ENCODE measurements around the gene OR2T10.
"Not testable (repeated sequence)": the region's sequence is repeated elsewhere in the genome, so short reads cannot be mapped to it uniquely, and the experiment has no call there.

GRCh38 chr1:248634991-248635390, 37.5 kb upstream of the OR2T10 start, which contains the start of gene OR2T11:
- TF ChIP-seq, protein P1, sequence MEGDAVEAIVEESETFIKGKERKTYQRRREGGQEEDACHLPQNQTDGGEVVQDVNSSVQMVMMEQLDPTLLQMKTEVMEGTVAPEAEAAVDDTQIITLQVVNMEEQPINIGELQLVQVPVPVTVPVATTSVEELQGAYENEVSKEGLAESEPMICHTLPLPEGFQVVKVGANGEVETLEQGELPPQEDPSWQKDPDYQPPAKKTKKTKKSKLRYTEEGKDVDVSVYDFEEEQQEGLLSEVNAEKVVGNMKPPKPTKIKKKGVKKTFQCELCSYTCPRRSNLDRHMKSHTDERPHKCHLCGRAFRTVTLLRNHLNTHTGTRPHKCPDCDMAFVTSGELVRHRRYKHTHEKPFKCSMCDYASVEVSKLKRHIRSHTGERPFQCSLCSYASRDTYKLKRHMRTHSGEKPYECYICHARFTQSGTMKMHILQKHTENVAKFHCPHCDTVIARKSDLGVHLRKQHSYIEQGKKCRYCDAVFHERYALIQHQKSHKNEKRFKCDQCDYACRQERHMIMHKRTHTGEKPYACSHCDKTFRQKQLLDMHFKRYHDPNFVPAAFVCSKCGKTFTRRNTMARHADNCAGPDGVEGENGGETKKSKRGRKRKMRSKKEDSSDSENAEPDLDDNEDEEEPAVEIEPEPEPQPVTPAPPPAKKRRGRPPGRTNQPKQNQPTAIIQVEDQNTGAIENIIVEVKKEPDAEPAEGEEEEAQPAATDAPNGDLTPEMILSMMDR (IDR thresholded peaks at IDR 0.05), result not testable (repeated sequence)
- TF ChIP-seq POLR2A (IDR thresholded peaks at IDR 0.05), result not testable (repeated sequence)

Measured in prostate gland (tissue), 2 donors.